ENCODE results near the gene TATDN3. TPM values are rescaled to one million over a fixed set of nuclear protein-coding genes. Genes with fewer than 3 reads are reported as not detected.

TATDN3 gene
- total RNA-seq, 1 experiment from 2014 or later = 12.4 TPM

- no TSS peak for BruUV-seq (replicated peaks)
- Mint-ChIP-seq H3K36me3 (ENCODE audit: insufficient read depth, unreplicated experiment) (no peaks in the 10 kb centered on the region), H3K4me1 (ENCODE audit: low read depth, unreplicated experiment) (peaks cover 14% of the 10 kb centered on the region), H3K9me3 (ENCODE audit: unreplicated experiment) (no peaks in the 10 kb centered on the region), H3K27ac (ENCODE audit: unreplicated experiment) (no peak overlapping the region), H3K27me3 (ENCODE audit: insufficient read depth, unreplicated experiment) (no peaks in the 10 kb centered on the region), H3K4me3 (ENCODE audit: unreplicated experiment) (peak overlapping the region; percentile 20)
- H3K27me3 ChIP-seq (replicated peaks; ENCODE audit: control insufficient read depth, insufficient read depth, low read length) = no peaks in the 10 kb centered on the region
- TF ChIP-seq, protein P1, sequence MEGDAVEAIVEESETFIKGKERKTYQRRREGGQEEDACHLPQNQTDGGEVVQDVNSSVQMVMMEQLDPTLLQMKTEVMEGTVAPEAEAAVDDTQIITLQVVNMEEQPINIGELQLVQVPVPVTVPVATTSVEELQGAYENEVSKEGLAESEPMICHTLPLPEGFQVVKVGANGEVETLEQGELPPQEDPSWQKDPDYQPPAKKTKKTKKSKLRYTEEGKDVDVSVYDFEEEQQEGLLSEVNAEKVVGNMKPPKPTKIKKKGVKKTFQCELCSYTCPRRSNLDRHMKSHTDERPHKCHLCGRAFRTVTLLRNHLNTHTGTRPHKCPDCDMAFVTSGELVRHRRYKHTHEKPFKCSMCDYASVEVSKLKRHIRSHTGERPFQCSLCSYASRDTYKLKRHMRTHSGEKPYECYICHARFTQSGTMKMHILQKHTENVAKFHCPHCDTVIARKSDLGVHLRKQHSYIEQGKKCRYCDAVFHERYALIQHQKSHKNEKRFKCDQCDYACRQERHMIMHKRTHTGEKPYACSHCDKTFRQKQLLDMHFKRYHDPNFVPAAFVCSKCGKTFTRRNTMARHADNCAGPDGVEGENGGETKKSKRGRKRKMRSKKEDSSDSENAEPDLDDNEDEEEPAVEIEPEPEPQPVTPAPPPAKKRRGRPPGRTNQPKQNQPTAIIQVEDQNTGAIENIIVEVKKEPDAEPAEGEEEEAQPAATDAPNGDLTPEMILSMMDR (IDR thresholded peaks at IDR 0.05; ENCODE audit: insufficient read depth in 1 of 2, low read depth in 1 of 2, low read length in 1 of 2, severe bottlenecking in 1 of 2, unreplicated experiment in 1 of 2) = no peak
- DNase-seq = no peak
- peaks cover 6% of the 10 kb centered on the region; the same call in 1 of the 2 replicates for H3K4me1 ChIP-seq
- intact Hi-C loops (cut with micrococcal nuclease; ENCODE audit: unreplicated experiment) = no loop called here
- CTCF ChIA-PET = interaction anchor here (0.6 kb wide), 1 partner anchor 12 kb away, joined by 3 read pairs; no protein-coding TSS in a partner anchor
- H3K36me3 ChIP-seq (ENCODE audit: control insufficient read depth, insufficient read depth, low read length) = no peaks in the 10 kb centered on the region
- POLR2A ChIA-PET = no interaction called here
- H3K4me3 ChIP-seq (ENCODE audit: low read depth, low read length) = no peak overlapping the region
- peaks cover under 1% of the 10 kb centered on the region; the same call in 1 of the 2 replicates for H3K9me3 ChIP-seq
Measured at GRCh38 chr1:212819726-212820125, 28.0 kb downstream of the TATDN3 start.

GRCh38 chr1:212820969-212821368, 29.3 kb downstream of the TATDN3 start:
- Mint-ChIP-seq H3K36me3 (ENCODE audit: insufficient read depth, unreplicated experiment) (no peaks in the 10 kb centered on the region), H3K27me3 (ENCODE audit: insufficient read depth, unreplicated experiment) (no peaks in the 10 kb centered on the region), H3K27ac (ENCODE audit: unreplicated experiment) (no peak overlapping the region), H3K4me1 (ENCODE audit: low read depth, unreplicated experiment) (peaks cover 14% of the 10 kb centered on the region), H3K9me3 (ENCODE audit: unreplicated experiment) (peaks cover 8% of the 10 kb centered on the region), H3K4me3 (ENCODE audit: unreplicated experiment) (no peak overlapping the region)
- CTCF ChIA-PET = no interaction called here
- no TSS peak for BruUV-seq (replicated peaks)
- Histone ChIP-seq H3K9me3 (peaks cover 13% of the 10 kb centered on the region), H3K4me3 (ENCODE audit: low read depth, low read length) (no peak overlapping the region), H3K4me1 (peaks cover 6% of the 10 kb centered on the region; the same call in 1 of the 2 replicates), H3K27me3 (replicated peaks; ENCODE audit: control insufficient read depth, insufficient read depth, low read length) (no peaks in the 10 kb centered on the region), H3K36me3 (ENCODE audit: control insufficient read depth, insufficient read depth, low read length) (no peaks in the 10 kb centered on the region)
- POLR2A ChIA-PET = interaction anchor here (1.1 kb wide), 1 partner anchor 37 kb away, joined by 4 read pairs; the partner anchor contains the start of gene FLVCR1
- intact Hi-C loops (cut with micrococcal nuclease; ENCODE audit: unreplicated experiment) = no loop called here
- TF ChIP-seq, protein P1 (IDR thresholded peaks at IDR 0.05; ENCODE audit: insufficient read depth in 1 of 2, low read depth in 1 of 2, low read length in 1 of 2, severe bottlenecking in 1 of 2, unreplicated experiment in 1 of 2) = no peak
- no peak for DNase-seq

DNA sequence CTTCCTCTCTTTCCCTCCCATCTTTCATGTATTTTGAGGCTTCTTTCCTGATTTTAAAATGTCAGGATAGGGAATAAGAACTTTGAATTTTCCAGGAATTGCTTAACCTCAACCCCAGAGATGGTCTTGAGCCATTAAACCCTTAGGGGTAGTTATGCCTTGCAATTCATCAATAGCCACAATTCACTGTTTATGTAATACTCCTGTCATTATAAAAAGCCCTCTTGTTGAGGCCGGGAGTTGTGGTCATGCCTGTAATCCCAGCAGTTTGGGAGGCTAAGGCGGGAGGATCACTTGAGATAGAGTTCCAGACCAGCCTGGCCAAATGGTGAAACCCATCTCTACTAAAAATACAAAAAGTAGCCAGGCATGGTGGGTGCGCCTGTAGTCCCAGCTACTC, 31.3 kb downstream of the TATDN3 start:
- TF ChIP-seq, protein P1 (IDR thresholded peaks at IDR 0.05; ENCODE audit: insufficient read depth in 1 of 2, low read depth in 1 of 2, low read length in 1 of 2, severe bottlenecking in 1 of 2, unreplicated experiment in 1 of 2) = no peak
- no peaks in the 10 kb centered on the region for H3K27me3 Mint-ChIP-seq (ENCODE audit: insufficient read depth, unreplicated experiment)
- H3K36me3 Mint-ChIP-seq (ENCODE audit: insufficient read depth, unreplicated experiment) = peaks cover 12% of the 10 kb centered on the region
- H3K27ac Mint-ChIP-seq (ENCODE audit: unreplicated experiment) = no peak overlapping the region
- intact Hi-C loops (cut with micrococcal nuclease; ENCODE audit: unreplicated experiment) = no loop called here
- POLR2A ChIA-PET = no interaction called here
- no peak overlapping the region for H3K4me3 Mint-ChIP-seq (ENCODE audit: unreplicated experiment)
- H3K9me3 ChIP-seq = peaks cover 26% of the 10 kb centered on the region
- peaks cover 20% of the 10 kb centered on the region for H3K4me1 Mint-ChIP-seq (ENCODE audit: low read depth, unreplicated experiment)
- no peak overlapping the region for H3K4me3 ChIP-seq (ENCODE audit: low read depth, low read length)
- peaks cover 17% of the 10 kb centered on the region for H3K4me1 ChIP-seq
- peaks cover 24% of the 10 kb centered on the region for H3K9me3 Mint-ChIP-seq (ENCODE audit: unreplicated experiment)
- H3K27me3 ChIP-seq (replicated peaks; ENCODE audit: control insufficient read depth, insufficient read depth, low read length) = no peaks in the 10 kb centered on the region
- no peak for DNase-seq
- no peaks in the 10 kb centered on the region for H3K36me3 ChIP-seq (ENCODE audit: control insufficient read depth, insufficient read depth, low read length)
- CTCF ChIA-PET = interaction anchor here (0.7 kb wide), 1 partner anchor 9 kb away, joined by 3 read pairs; no protein-coding TSS in a partner anchor
- BruUV-seq (replicated peaks) = no TSS peak
